ENCODE data around the gene SETD2. TPM values are rescaled to one million over a fixed set of nuclear protein-coding genes. Genes with fewer than 3 reads are reported as not detected.

The SETD2 gene
- total RNA-seq, 1 donor from 2014 or later, result 26.4 TPM

DNA sequence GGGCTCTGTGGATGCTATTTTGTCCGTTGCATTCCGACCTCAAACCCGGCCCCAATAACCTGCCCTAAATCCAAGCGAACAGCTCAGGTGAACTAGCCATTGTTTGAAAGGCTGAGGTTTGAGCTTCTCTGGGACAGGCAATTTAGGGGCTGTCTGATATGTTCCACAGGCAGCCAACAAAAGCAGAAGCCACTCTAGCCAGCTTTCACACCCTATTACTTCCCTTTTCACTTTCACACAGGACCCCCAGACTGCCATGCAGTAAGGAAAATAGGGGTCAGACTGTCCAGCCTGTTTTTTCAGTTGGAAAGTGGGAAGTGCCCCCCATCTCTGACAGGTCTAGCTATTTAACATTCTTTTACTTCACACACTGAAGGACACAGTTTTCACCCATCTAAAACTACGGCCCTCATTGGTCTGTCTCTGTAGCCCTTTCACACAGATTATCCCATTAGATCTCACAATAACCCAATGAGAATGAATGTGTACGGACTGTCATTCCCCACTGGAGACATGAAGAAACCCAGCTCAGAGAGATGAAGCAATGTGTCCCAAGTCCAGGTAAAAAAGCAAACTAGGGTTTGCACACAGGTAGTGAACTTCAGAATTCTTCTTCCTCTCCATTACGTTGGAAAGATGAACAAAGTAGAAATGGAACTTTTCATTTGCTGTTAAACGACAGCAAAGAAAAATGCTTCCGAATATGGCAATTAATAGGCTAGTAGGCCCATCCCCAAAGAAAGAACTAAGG lies 189.3 kb downstream of the SETD2 start:
- peaks cover 88% of the 10 kb centered on the region for H3K4me1 ChIP-seq
- no peaks in the 10 kb centered on the region for H3K27me3 ChIP-seq (ENCODE audit: low read depth)
- intact Hi-C loops (cut with micrococcal nuclease), result no loop called here
- H3K36me3 ChIP-seq, result peaks cover 5% of the 10 kb centered on the region
- no peak for DNase-seq
- H3K9me3 ChIP-seq (replicated peaks), result no peaks in the 10 kb centered on the region
- H3K27ac ChIP-seq (replicated peaks), result no peak overlapping the region
- TF ChIP-seq, protein P1, sequence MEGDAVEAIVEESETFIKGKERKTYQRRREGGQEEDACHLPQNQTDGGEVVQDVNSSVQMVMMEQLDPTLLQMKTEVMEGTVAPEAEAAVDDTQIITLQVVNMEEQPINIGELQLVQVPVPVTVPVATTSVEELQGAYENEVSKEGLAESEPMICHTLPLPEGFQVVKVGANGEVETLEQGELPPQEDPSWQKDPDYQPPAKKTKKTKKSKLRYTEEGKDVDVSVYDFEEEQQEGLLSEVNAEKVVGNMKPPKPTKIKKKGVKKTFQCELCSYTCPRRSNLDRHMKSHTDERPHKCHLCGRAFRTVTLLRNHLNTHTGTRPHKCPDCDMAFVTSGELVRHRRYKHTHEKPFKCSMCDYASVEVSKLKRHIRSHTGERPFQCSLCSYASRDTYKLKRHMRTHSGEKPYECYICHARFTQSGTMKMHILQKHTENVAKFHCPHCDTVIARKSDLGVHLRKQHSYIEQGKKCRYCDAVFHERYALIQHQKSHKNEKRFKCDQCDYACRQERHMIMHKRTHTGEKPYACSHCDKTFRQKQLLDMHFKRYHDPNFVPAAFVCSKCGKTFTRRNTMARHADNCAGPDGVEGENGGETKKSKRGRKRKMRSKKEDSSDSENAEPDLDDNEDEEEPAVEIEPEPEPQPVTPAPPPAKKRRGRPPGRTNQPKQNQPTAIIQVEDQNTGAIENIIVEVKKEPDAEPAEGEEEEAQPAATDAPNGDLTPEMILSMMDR (IDR thresholded peaks at IDR 0.05; ENCODE audit: borderline replicate concordance), result no peak
- peak overlapping the region; percentile 90 for H3K4me3 ChIP-seq

DNA sequence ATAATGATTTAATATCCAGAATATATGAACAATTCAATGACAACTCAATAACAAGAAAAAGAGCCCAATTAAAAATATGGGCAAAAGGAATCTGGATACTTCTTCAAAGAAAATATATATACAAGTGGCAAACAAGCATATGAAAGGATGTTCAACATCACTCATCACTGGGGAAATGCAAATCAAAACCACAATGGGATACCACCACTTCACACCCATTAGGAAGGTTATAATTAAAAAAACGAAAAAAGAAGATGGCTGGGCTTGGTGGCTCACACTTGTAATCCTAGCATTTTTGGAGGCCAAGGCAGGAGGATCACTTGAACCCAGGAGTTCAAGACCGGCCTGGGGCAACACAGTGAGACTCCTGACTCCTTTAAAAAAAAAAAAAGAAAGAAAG lies 191.5 kb downstream of the SETD2 start:
- H3K27me3 ChIP-seq (ENCODE audit: low read depth), result no peaks in the 10 kb centered on the region
- TF ChIP-seq, protein P1 (IDR thresholded peaks at IDR 0.05; ENCODE audit: borderline replicate concordance), result no peak
- peaks cover 90% of the 10 kb centered on the region for H3K4me1 ChIP-seq
- no peaks in the 10 kb centered on the region for H3K9me3 ChIP-seq (replicated peaks)
- intact Hi-C loops (cut with micrococcal nuclease), result no loop called here
- no peak for DNase-seq
- no peak overlapping the region for H3K27ac ChIP-seq (replicated peaks)
- no peak overlapping the region for H3K4me3 ChIP-seq
- peaks cover 5% of the 10 kb centered on the region for H3K36me3 ChIP-seq

DNA sequence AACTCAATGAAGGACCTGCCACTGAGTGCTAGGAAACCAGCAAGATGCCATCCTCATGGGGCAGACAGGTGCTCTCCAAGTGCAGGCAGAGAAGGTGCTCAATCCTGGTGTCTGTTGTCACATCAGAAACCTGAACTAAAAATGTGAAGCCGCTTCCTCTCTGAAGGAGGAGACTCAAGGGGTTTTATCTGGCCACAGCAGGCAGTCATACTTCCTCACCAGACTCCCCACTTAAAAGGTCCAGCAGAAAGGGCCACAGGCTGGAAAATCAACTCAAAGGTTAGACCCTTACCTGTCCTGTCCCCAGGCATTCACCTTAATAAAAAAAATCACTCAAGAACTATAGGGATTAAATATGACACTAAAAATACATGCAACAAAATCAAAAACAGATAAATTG lies 192.2 kb downstream of the SETD2 start:
- peaks cover 5% of the 10 kb centered on the region for H3K36me3 ChIP-seq
- H3K4me3 ChIP-seq, result no peak overlapping the region
- TF ChIP-seq, protein P1 (IDR thresholded peaks at IDR 0.05; ENCODE audit: borderline replicate concordance), result no peak
- no peaks in the 10 kb centered on the region for H3K9me3 ChIP-seq (replicated peaks)
- peaks cover 91% of the 10 kb centered on the region for H3K4me1 ChIP-seq
- intact Hi-C loops (cut with micrococcal nuclease), result no loop called here
- H3K27me3 ChIP-seq (ENCODE audit: low read depth), result no peaks in the 10 kb centered on the region
- no peak for DNase-seq
- peak overlapping the region; percentile 76 for H3K27ac ChIP-seq (replicated peaks)

DNA sequence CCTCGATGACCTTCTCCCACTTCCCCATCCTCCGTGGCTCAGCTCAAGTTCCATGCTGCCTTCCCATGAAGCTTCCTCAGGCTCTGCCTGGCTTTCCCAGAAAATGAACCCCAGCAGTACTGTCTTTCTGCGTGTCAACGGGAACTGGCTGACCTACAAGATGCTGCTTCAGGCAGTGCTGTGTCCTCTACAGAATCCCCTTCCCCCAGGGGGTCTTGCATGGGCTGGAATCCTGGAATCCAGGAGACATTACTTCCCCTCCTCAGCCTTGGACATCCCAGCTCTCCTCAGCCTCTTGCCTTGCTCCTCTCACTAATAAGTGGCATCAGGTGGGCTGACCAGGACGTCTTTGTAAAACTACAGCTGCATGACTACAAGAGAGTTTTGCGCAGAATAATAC lies 192.8 kb downstream of the SETD2 start:
- peaks cover 94% of the 10 kb centered on the region for H3K4me1 ChIP-seq
- TF ChIP-seq, protein P1 (IDR thresholded peaks at IDR 0.05; ENCODE audit: borderline replicate concordance), result no peak
- intact Hi-C loops (cut with micrococcal nuclease), result no loop called here
- H3K9me3 ChIP-seq (replicated peaks), result no peaks in the 10 kb centered on the region
- no peak for DNase-seq
- H3K27me3 ChIP-seq (ENCODE audit: low read depth), result no peaks in the 10 kb centered on the region
- H3K36me3 ChIP-seq, result peaks cover 5% of the 10 kb centered on the region
- H3K27ac ChIP-seq (replicated peaks), result peak overlapping the region; percentile 76
- no peak overlapping the region for H3K4me3 ChIP-seq

DNA sequence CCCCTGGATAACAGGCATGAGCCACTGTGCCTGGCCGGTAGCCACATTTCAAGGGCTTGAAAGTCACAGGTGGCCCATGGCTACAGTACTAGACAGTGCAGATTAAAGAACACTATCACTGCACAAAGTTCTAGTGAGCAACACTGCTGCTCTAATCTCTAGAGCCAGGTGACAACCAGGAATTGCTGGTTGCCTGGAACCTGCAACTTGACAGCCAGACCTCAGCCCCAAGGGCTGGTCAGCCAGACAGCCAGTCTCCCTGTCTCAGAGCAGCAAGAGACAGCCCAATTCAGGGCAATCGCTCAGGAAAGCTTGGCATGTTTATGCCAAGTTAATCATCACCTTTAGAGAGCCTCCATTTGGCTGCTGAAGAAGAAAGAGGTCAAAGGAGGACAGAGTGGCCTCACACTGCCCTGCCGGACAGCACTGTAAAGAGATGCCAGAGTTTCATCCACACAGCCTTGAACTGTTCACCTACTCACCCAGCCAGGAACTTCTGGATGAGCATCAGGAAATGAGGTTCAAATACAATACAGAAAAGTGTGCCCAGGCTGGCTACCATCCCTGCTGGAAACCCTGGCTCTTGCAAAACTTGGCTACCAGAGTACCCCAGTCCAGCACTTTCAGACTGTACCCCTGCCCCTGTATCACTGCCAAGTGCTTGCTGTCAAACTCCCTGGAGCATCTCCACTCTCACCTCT lies 193.4 kb downstream of the SETD2 start:
- Histone ChIP-seq H3K4me1 (peaks cover 94% of the 10 kb centered on the region), H3K9me3 (replicated peaks) (no peaks in the 10 kb centered on the region), H3K4me3 (no peak overlapping the region), H3K27ac (replicated peaks) (peak overlapping the region; percentile 76), H3K27me3 (ENCODE audit: low read depth) (no peaks in the 10 kb centered on the region), H3K36me3 (peaks cover 5% of the 10 kb centered on the region)
- peak; percentile 57 for DNase-seq
- intact Hi-C loops (cut with micrococcal nuclease), result no loop called here
- TF ChIP-seq, protein P1 (IDR thresholded peaks at IDR 0.05; ENCODE audit: borderline replicate concordance), result no peak

Data from left ventricle myocardium inferior (tissue), 1 donor.